GM18858 (cell line): ENCODE results near the gene TEX13B.
A peak's percentile ranks its signal among the peaks of the same experiment; 100 is the strongest.
"Not testable (repeated sequence)": the region's sequence is repeated elsewhere in the genome, so short reads cannot be mapped to it uniquely, and the experiment has no call there.

Source experiments
- ATAC-seq: cut with Tn5 transposase; IDR thresholded peaks from one replicate; pipeline ENCODE4 v1.9.1; 2021; ENCODE audit not compliant: unreplicated experiment

TEX13B gene

GRCh38 chrX:107982356-107982755 is at the start of gene TEX13B:
Gene TEX13B (minus strand): TSS chrX:107982370. CDS start chrX:107982127, 243 bp downstream.
- no peak for ATAC-seq

GRCh38 chrX:108029928-108030711 is 48.0 kb upstream of the TEX13B start:
- peak; percentile 78 for ATAC-seq

- ATAC-seq, result no peak
Observed at GRCh38 chrX:108028854-108029253, 46.7 kb upstream of the TEX13B start.

GRCh38 chrX:108025954-108026600 is 43.9 kb upstream of the TEX13B start:
- ATAC-seq, result no peak

GRCh38 chrX:108025376-108025775 is 43.2 kb upstream of the TEX13B start:
- ATAC-seq, result no peak

GRCh38 chrX:108022491-108023089 is 40.4 kb upstream of the TEX13B start:
- ATAC-seq, result no peak

GRCh38 chrX:108020631-108021030 is 38.5 kb upstream of the TEX13B start:
- no peak for ATAC-seq

- ATAC-seq, result no peak
Observed at GRCh38 chrX:108019382-108019875, 37.3 kb upstream of the TEX13B start.

- ATAC-seq, result no peak
Observed at GRCh38 chrX:108018656-108019381, 36.6 kb upstream of the TEX13B start.

GRCh38 chrX:108001218-108001814 is 19.1 kb upstream of the TEX13B start:
- peak; percentile 75 for ATAC-seq

- ATAC-seq, result no peak
Observed at GRCh38 chrX:108000751-108001150, 18.6 kb upstream of the TEX13B start.

GRCh38 chrX:107996124-107996523 is 14.0 kb upstream of the TEX13B start:
- no peak for ATAC-seq

GRCh38 chrX:107985033-107985432 is 2.9 kb upstream of the TEX13B start:
- no peak for ATAC-seq

- no peak for ATAC-seq
Observed at GRCh38 chrX:107979534-107979933, 2.6 kb downstream of the TEX13B start.

GRCh38 chrX:107978707-107979307 is 3.4 kb downstream of the TEX13B start:
- no peak for ATAC-seq

GRCh38 chrX:107978071-107978470 is 4.1 kb downstream of the TEX13B start:
- ATAC-seq, result no peak

- no peak for ATAC-seq
Observed at GRCh38 chrX:107971636-107972035, 10.5 kb downstream of the TEX13B start.

GRCh38 chrX:107970073-107970472 is 12.1 kb downstream of the TEX13B start:
- ATAC-seq, result no peak

- ATAC-seq, result no peak
Observed at GRCh38 chrX:107968623-107969022, 13.5 kb downstream of the TEX13B start.

- not testable (repeated sequence) for ATAC-seq
Observed at GRCh38 chrX:107955337-107955736, 26.8 kb downstream of the TEX13B start.
